ENCODE results near the gene MTCH1. TPM values are rescaled to one million over a fixed set of nuclear protein-coding genes. Genes with fewer than 3 reads are reported as not detected.

The MTCH1 gene
- total RNA-seq, 1 donor from 2014 or later, result 154 TPM

Other genes with a start within 250 kb of the MTCH1 start
- gene CPNE5, start 146.8 kb downstream of the MTCH1 start, total RNA-seq, result 6.9 TPM
- gene PPIL1, start 111.4 kb downstream of the MTCH1 start, total RNA-seq, result 12.7 TPM
- gene C6orf89, start 100.2 kb downstream of the MTCH1 start, total RNA-seq, result 56.6 TPM
- 91.7 TPM for gene PI16, start 31.5 kb downstream of the MTCH1 start, total RNA-seq
- gene FGD2, start 19.5 kb upstream of the MTCH1 start, total RNA-seq, result 19.7 TPM
- gene PIM1, start 184.0 kb upstream of the MTCH1 start, total RNA-seq, result 50.9 TPM